GM12878 (cell line): ENCODE measurements around the gene KATNB1. TPM values are rescaled to one million over a fixed set of nuclear protein-coding genes. Genes with fewer than 3 reads are reported as not detected.

Experiments
- ATAC-seq: fragments of 200-7000 bp; cut with Tn5 transposase; 3 replicates; pipeline ENCODE4 v1.9.1; 2020; ENCODE audit warnings: mild to moderate bottlenecking, moderate library complexity
- BruUV-seq: library from RNA; stranded (reverse); fragments of 400-500 nt; replicated peaks from 2 replicates; lab custom pipeline; 2021; lab: Mats Ljungman, UMichigan
- CTCF ChIA-PET: fragments of 300-600 bp; sonication (Branson Sonifier 250); formaldehyde crosslinking; extraction: SDS; loops from one replicate; lab custom pipeline; 2021; ENCODE audit warnings: inconsistent platforms; lab: Yijun Ruan, JAX
- POLR2A ChIA-PET: fragments of 350-600 bp; formaldehyde crosslinking; extraction: SDS; loops from one replicate; lab custom pipeline; 2021; ENCODE audit warnings: inconsistent platforms; lab: Charles Lee
- RAD21 ChIA-PET: fragments of 300-600 bp; sonication (Branson Sonifier 250); formaldehyde crosslinking; loops from one replicate; lab custom pipeline; 2023; ENCODE audit warnings: antibody characterized with exemption; ENCODE audit not compliant: unreplicated experiment; lab: Charles Lee
- SMC1A ChIA-PET: fragments of 300-600 bp; sonication (Branson Sonifier 250); formaldehyde crosslinking; loops from one replicate; lab custom pipeline; 2023; ENCODE audit not compliant: unreplicated experiment, uncharacterized antibody; lab: Charles Lee
- DNase-seq: peaks from one replicate; pipeline ENCODE4 v3.0.0-alpha.2; 2011; ENCODE audit warnings: low read depth, low spot score
- FAIRE-seq: peaks from 3 replicates; lab custom pipeline; 2011; peaks lifted over from hg19 to GRCh38; lab: Jason Lieb, UNC
- H2AFZ ChIP-seq: 2 replicates; pipeline ENCODE4 v1.6.0; 2011; ENCODE audit warnings: low read depth, low read length, control low read depth; ENCODE audit not compliant: control insufficient read depth
- H3K27ac ChIP-seq: 2 replicates; pipeline ENCODE4 v1.5.1; 2011; ENCODE audit warnings: control low read depth; ENCODE audit not compliant: control insufficient read depth, insufficient read depth
- H3K27me3 ChIP-seq, 2 experiments: replicated peaks in 1 of 2; 2 replicates each; pipeline versions ENCODE4 v1.6.0 to v1.6.1; 2011; ENCODE audit warnings: low read length in 1 of 2; ENCODE audit not compliant: control insufficient read depth in 2 of 2, insufficient read depth in 2 of 2
- H3K36me3 ChIP-seq, 2 experiments: 2 replicates each; pipeline ENCODE4 v1.5.1; 2011; ENCODE audit warnings: low read length in 1 of 2; ENCODE audit not compliant: control insufficient read depth in 2 of 2, insufficient read depth in 2 of 2
- H3K4me1 ChIP-seq: 2 replicates; pipeline ENCODE4 v1.6.1; 2011; ENCODE audit warnings: mild to moderate bottlenecking, low read length, moderate library complexity, mixed read lengths; ENCODE audit not compliant: control insufficient read depth, insufficient read depth
- H3K4me2 ChIP-seq: 2 replicates; pipeline ENCODE4 v1.6.0; 2011; ENCODE audit warnings: control low read depth; ENCODE audit not compliant: control insufficient read depth, insufficient read depth
- H3K4me3 ChIP-seq: fragments of 200-600 bp; sonication (generic); 2 replicates; pipeline ENCODE4 v1.5.1; 2016
- H3K79me2 ChIP-seq: 2 replicates; pipeline ENCODE4 v1.6.0; 2011; ENCODE audit warnings: low read length; ENCODE audit not compliant: control insufficient read depth, insufficient read depth
- H3K9ac ChIP-seq: 2 replicates; pipeline ENCODE4 v1.8.0; 2011; ENCODE audit warnings: low read length, control low read depth, mixed read lengths; ENCODE audit not compliant: control insufficient read depth, insufficient read depth
- H3K9me3 ChIP-seq: replicated peaks from 3 replicates; pipeline ENCODE4 v1.5.1; 2011; ENCODE audit warnings: mild to moderate bottlenecking, low read length; ENCODE audit not compliant: control insufficient read depth, insufficient read depth
- H4K20me1 ChIP-seq: 2 replicates; pipeline ENCODE4 v1.6.0; 2011; ENCODE audit not compliant: control insufficient read depth, insufficient read depth
- BCL3 ChIP-seq: IDR thresholded peaks from 2 replicates; pipeline ENCODE4 v1.6.1; 2011; ENCODE audit warnings: borderline replicate concordance, low read depth, mild to moderate bottlenecking, moderate library complexity, low read length; ENCODE audit not compliant: insufficient read depth, poor library complexity, severe bottlenecking
- MEF2B ChIP-seq: fragments of 450-650 bp; IDR thresholded peaks from 2 replicates; pipeline ENCODE4 v1.6.1; 2018; ENCODE audit warnings: mild to moderate bottlenecking, moderate library complexity; ENCODE audit not compliant: partially characterized antibody, poor library complexity, severe bottlenecking
- WGBS: methylation state at CpG from one replicate; pipeline ENCODE4 v1.1.6; 2016; ENCODE audit warnings: low lambda C conversion rate; ENCODE audit not compliant: insufficient replicate concordance, insufficient coverage; ENCODE audit errors: missing lambda C conversion rate; 5-methylcytosine and 5-hydroxymethylcytosine counted together
- in situ Hi-C: fragments of 300-500 bp; cut with MboI; formaldehyde crosslinking; loops from 9 replicates; pipeline ENCODE4 v1.14.3; 2018; ENCODE audit warnings: mixed read lengths
- intact Hi-C: fragments of 100-400 bp; cut with micrococcal nuclease; formaldehyde crosslinking; loops from one replicate; pipeline ENCODE4 v1.14.2; 2022; ENCODE audit not compliant: unreplicated experiment
- polyA plus RNA-seq, 11 experiments: library from polyadenylated mRNA; depleted of rRNA in 4 of 11; unstranded in 6 of 11; stranded (reverse) in 5 of 11; fragments of >200 nt; fragmentation: Nextera tagmentation in 4 of 11; fragmentation: Illumina TruSeq in 1 of 11; extraction: Ambion mirVana in 4 of 11; extraction: Trizol in 1 of 11; gene quantifications; 1 replicate in 1 of 11; 2 replicates in 10 of 11; pipeline versions ENCODE4 v1.2.1 to v1.2.3, GENCODE V29; 2011 to 2016; ENCODE audit warnings: inconsistent platforms in 2 of 11, missing spikeins in 2 of 11, low read depth in 1 of 11
- total RNA-seq, 4 experiments: library from RNA; depleted of rRNA in 3 of 4; stranded (reverse); fragments of >200 nt in 3 of 4; fragmentation: Illumina TruSeq in 1 of 4; extraction: Trizol in 1 of 4; gene quantifications; 2 replicates each; pipeline versions ENCODE4 v1.2.1 to v1.2.3, GENCODE V29; 2013 to 2021

KATNB1 gene
- total and polyA plus RNA-seq, 10 of the 15 experiments (the other 5 are each of a cell fraction or from before 2014, with no cell fraction given) = 0.71 to 46.5 (median 19.5) TPM

DNA sequence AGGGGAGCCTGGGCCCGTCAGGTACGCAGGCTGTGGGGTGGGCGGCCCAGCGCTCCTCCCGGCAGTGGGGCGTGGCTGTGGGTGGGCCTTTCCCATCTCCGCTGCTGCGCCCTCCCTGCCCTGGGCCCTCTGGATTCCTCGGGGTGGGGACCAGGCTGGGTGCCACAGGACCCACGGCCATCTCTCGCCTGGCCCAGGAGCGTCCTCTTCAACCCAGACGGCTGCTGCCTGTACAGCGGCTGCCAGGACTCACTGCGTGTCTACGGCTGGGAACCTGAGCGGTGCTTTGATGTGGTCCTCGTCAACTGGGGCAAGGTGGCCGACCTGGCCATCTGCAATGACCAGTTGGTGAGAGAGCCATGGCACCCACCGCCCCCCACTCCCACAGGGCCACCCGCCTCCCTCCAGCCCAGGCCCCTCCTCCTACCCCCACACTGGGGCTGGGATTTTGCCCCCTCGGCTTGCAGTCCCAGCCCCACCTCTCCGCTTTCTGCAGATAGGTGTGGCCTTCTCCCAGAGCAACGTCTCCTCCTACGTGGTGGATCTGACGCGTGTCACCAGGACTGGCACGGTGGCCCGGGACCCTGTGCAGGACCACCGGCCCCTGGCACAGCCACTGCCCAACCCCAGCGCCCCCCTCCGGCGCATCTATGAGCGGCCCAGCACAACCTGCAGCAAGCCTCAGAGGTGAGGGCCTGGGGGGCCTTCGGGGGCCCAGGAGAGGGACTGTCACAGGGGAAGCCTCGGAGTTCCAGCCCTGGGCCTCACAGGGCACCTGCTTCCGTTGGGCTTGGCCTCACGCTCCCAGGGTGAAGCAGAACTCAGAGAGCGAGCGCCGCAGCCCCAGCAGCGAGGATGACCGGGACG lies 17.2 kb downstream of the KATNB1 start:
- no peak for FAIRE-seq

More for the DNA sequence above, 17.2 kb downstream of the KATNB1 start:
- BruUV-seq = no TSS peak
- in situ Hi-C loops = no loop called here
- Histone ChIP-seq H3K27me3 (no peaks in the 10 kb centered on the region), H3K4me2 (no peak overlapping the region), H3K27ac (no peak overlapping the region), H3K79me2 (no peaks in the 10 kb centered on the region), H3K36me3 (no peaks in the 10 kb centered on the region; a peak in 2 of 4 replicates), H2AFZ (no peak overlapping the region), H3K9ac (no peak overlapping the region), H3K9me3 (no peaks in the 10 kb centered on the region), H3K4me1 (no peaks in the 10 kb centered on the region), H3K4me3 (no peak overlapping the region), H4K20me1 (no peaks in the 10 kb centered on the region)
- ChIA-PET SMC1A (no interaction called here), CTCF (interaction anchor here (0.9 kb wide), 1 partner anchor 14 kb away, joined by 4 read pairs; no protein-coding TSS in a partner anchor), RAD21 (no interaction called here), POLR2A (no interaction called here)
- DNase-seq = no peak
- TF ChIP-seq MEF2B (no peak), BCL3 (peak; percentile 36)
- 87% methylated on average over 41 of the region's 44 CpGs for WGBS
- no peak for ATAC-seq
- intact Hi-C loops = no loop called here
